ENCODE data around the gene SLC35D2.
A peak's percentile ranks its signal among the peaks of the same experiment; 100 is the strongest.

Gene SLC35D2

GRCh38 chr9:96399325-96399633 is 15.8 kb upstream of the SLC35D2 start:
- Histone ChIP-seq H3K27ac (ENCODE audit: low read depth in 2 of 2, low read length in 2 of 2) (peak overlapping the region in 1 of 2 donors; percentile 18), H3K9me3 (ENCODE audit: control insufficient read depth in 2 of 2, low read length in 2 of 2) (no peaks in the 10 kb centered on the region), H3K36me3 (ENCODE audit: control insufficient read depth in 2 of 2, insufficient read depth in 2 of 2, low read length in 2 of 2) (no peaks in the 10 kb centered on the region), H3K4me3 (ENCODE audit: low read length in 2 of 2) (no peak overlapping the region), H3K4me1 (ENCODE audit: control insufficient read depth in 2 of 2, insufficient read depth in 2 of 2, low read length in 2 of 2) (no peaks in the 10 kb centered on the region), H3K9ac (ENCODE audit: low read depth in 1 of 2, low read length in 2 of 2) (no peak overlapping the region), H3K27me3 (ENCODE audit: control insufficient read depth in 2 of 2, insufficient read depth in 2 of 2, low read length in 2 of 2) (no peaks in the 10 kb centered on the region)

GRCh38 chr9:96398582-96399324 is 15.2 kb upstream of the SLC35D2 start:
- peak overlapping the region in 1 of 2 donors; percentile 18 for H3K27ac ChIP-seq (ENCODE audit: low read depth in 2 of 2, low read length in 2 of 2)
- peak overlapping the region in 1 of 2 donors; percentile 17 for H3K9ac ChIP-seq (ENCODE audit: low read depth in 1 of 2, low read length in 2 of 2)
- no peaks in the 10 kb centered on the region for H3K4me1 ChIP-seq (ENCODE audit: control insufficient read depth in 2 of 2, insufficient read depth in 2 of 2, low read length in 2 of 2)
- H3K27me3 ChIP-seq (ENCODE audit: control insufficient read depth in 2 of 2, insufficient read depth in 2 of 2, low read length in 2 of 2), result no peaks in the 10 kb centered on the region
- H3K4me3 ChIP-seq (ENCODE audit: low read length in 2 of 2), result no peak overlapping the region
- H3K9me3 ChIP-seq (ENCODE audit: control insufficient read depth in 2 of 2, low read length in 2 of 2), result no peaks in the 10 kb centered on the region
- no peaks in the 10 kb centered on the region for H3K36me3 ChIP-seq (ENCODE audit: control insufficient read depth in 2 of 2, insufficient read depth in 2 of 2, low read length in 2 of 2)

GRCh38 chr9:96395964-96396363 is 12.5 kb upstream of the SLC35D2 start:
- H3K9ac ChIP-seq (ENCODE audit: low read depth in 1 of 2, low read length in 2 of 2), result no peak overlapping the region
- H3K4me1 ChIP-seq (ENCODE audit: control insufficient read depth in 2 of 2, insufficient read depth in 2 of 2, low read length in 2 of 2), result peaks cover 9 to 11% of the 10 kb centered on the region in 2 donors
- H3K4me3 ChIP-seq (ENCODE audit: low read length in 2 of 2), result no peak overlapping the region
- H3K9me3 ChIP-seq (ENCODE audit: control insufficient read depth in 2 of 2, low read length in 2 of 2), result no peaks in the 10 kb centered on the region
- H3K27me3 ChIP-seq (ENCODE audit: control insufficient read depth in 2 of 2, insufficient read depth in 2 of 2, low read length in 2 of 2), result no peaks in the 10 kb centered on the region
- no peaks in the 10 kb centered on the region for H3K36me3 ChIP-seq (ENCODE audit: control insufficient read depth in 2 of 2, insufficient read depth in 2 of 2, low read length in 2 of 2)
- H3K27ac ChIP-seq (ENCODE audit: low read depth in 2 of 2, low read length in 2 of 2), result no peak overlapping the region

- Histone ChIP-seq H3K36me3 (ENCODE audit: control insufficient read depth in 2 of 2, insufficient read depth in 2 of 2, low read length in 2 of 2) (no peaks in the 10 kb centered on the region), H3K27ac (ENCODE audit: low read depth in 2 of 2, low read length in 2 of 2) (no peak overlapping the region), H3K27me3 (ENCODE audit: control insufficient read depth in 2 of 2, insufficient read depth in 2 of 2, low read length in 2 of 2) (no peaks in the 10 kb centered on the region), H3K9ac (ENCODE audit: low read depth in 1 of 2, low read length in 2 of 2) (no peak overlapping the region), H3K4me3 (ENCODE audit: low read length in 2 of 2) (no peak overlapping the region), H3K9me3 (ENCODE audit: control insufficient read depth in 2 of 2, low read length in 2 of 2) (no peaks in the 10 kb centered on the region), H3K4me1 (ENCODE audit: control insufficient read depth in 2 of 2, insufficient read depth in 2 of 2, low read length in 2 of 2) (peaks cover 17 to 20% of the 10 kb centered on the region in 2 donors)
These were observed 11.5 kb upstream of the SLC35D2 start for GRCh38 chr9:96394832-96395496.

- Histone ChIP-seq H3K4me3 (ENCODE audit: low read length in 2 of 2) (no peak overlapping the region), H3K9me3 (ENCODE audit: control insufficient read depth in 2 of 2, low read length in 2 of 2) (no peaks in the 10 kb centered on the region), H3K27me3 (ENCODE audit: control insufficient read depth in 2 of 2, insufficient read depth in 2 of 2, low read length in 2 of 2) (no peaks in the 10 kb centered on the region), H3K36me3 (ENCODE audit: control insufficient read depth in 2 of 2, insufficient read depth in 2 of 2, low read length in 2 of 2) (no peaks in the 10 kb centered on the region), H3K4me1 (ENCODE audit: control insufficient read depth in 2 of 2, insufficient read depth in 2 of 2, low read length in 2 of 2) (peaks cover 17 to 20% of the 10 kb centered on the region in 2 donors), H3K9ac (ENCODE audit: low read depth in 1 of 2, low read length in 2 of 2) (no peak overlapping the region), H3K27ac (ENCODE audit: low read depth in 2 of 2, low read length in 2 of 2) (peak overlapping the region; percentile 86 to 93)
These were observed 8.8 kb upstream of the SLC35D2 start for GRCh38 chr9:96392263-96392662.

GRCh38 chr9:96391021-96391765 is 7.7 kb upstream of the SLC35D2 start:
- H3K4me3 ChIP-seq (ENCODE audit: low read length in 2 of 2), result peak overlapping the region; percentile 41 to 67
- peak overlapping the region; percentile 47 to 55 for H3K9ac ChIP-seq (ENCODE audit: low read depth in 1 of 2, low read length in 2 of 2)

GRCh38 chr9:96388144-96388543 is 4.6 kb upstream of the SLC35D2 start:
- H3K27me3 ChIP-seq (ENCODE audit: control insufficient read depth in 2 of 2, insufficient read depth in 2 of 2, low read length in 2 of 2), result no peaks in the 10 kb centered on the region
- H3K9me3 ChIP-seq (ENCODE audit: control insufficient read depth in 2 of 2, low read length in 2 of 2), result no peaks in the 10 kb centered on the region
- H3K27ac ChIP-seq (ENCODE audit: low read depth in 2 of 2, low read length in 2 of 2), result no peak overlapping the region
- no peaks in the 10 kb centered on the region for H3K36me3 ChIP-seq (ENCODE audit: control insufficient read depth in 2 of 2, insufficient read depth in 2 of 2, low read length in 2 of 2)
- H3K4me3 ChIP-seq (ENCODE audit: low read length in 2 of 2), result no peak overlapping the region
- peaks cover 23 to 31% of the 10 kb centered on the region in 2 donors for H3K4me1 ChIP-seq (ENCODE audit: control insufficient read depth in 2 of 2, insufficient read depth in 2 of 2, low read length in 2 of 2)
- no peak overlapping the region for H3K9ac ChIP-seq (ENCODE audit: low read depth in 1 of 2, low read length in 2 of 2)

More at GRCh38 chr9:96391021-96391765, 7.7 kb upstream of the SLC35D2 start:
- peaks cover 17 to 21% of the 10 kb centered on the region in 2 donors for H3K4me1 ChIP-seq (ENCODE audit: control insufficient read depth in 2 of 2, insufficient read depth in 2 of 2, low read length in 2 of 2)
- H3K9me3 ChIP-seq (ENCODE audit: control insufficient read depth in 2 of 2, low read length in 2 of 2), result no peaks in the 10 kb centered on the region
- H3K27ac ChIP-seq (ENCODE audit: low read depth in 2 of 2, low read length in 2 of 2), result peak overlapping the region; percentile 86 to 93
- no peaks in the 10 kb centered on the region for H3K36me3 ChIP-seq (ENCODE audit: control insufficient read depth in 2 of 2, insufficient read depth in 2 of 2, low read length in 2 of 2)
- no peaks in the 10 kb centered on the region for H3K27me3 ChIP-seq (ENCODE audit: control insufficient read depth in 2 of 2, insufficient read depth in 2 of 2, low read length in 2 of 2)

GRCh38 chr9:96386157-96386556 is 2.6 kb upstream of the SLC35D2 start:
- Histone ChIP-seq H3K4me3 (ENCODE audit: low read length in 2 of 2) (no peak overlapping the region), H3K4me1 (ENCODE audit: control insufficient read depth in 2 of 2, insufficient read depth in 2 of 2, low read length in 2 of 2) (peaks cover 23 to 31% of the 10 kb centered on the region in 2 donors), H3K27ac (ENCODE audit: low read depth in 2 of 2, low read length in 2 of 2) (no peak overlapping the region), H3K9me3 (ENCODE audit: control insufficient read depth in 2 of 2, low read length in 2 of 2) (no peaks in the 10 kb centered on the region), H3K9ac (ENCODE audit: low read depth in 1 of 2, low read length in 2 of 2) (no peak overlapping the region), H3K27me3 (ENCODE audit: control insufficient read depth in 2 of 2, insufficient read depth in 2 of 2, low read length in 2 of 2) (no peaks in the 10 kb centered on the region), H3K36me3 (ENCODE audit: control insufficient read depth in 2 of 2, insufficient read depth in 2 of 2, low read length in 2 of 2) (peaks cover 0 to 6% of the 10 kb centered on the region in 2 donors)

- Histone ChIP-seq H3K9me3 (ENCODE audit: control insufficient read depth in 2 of 2, low read length in 2 of 2) (no peaks in the 10 kb centered on the region), H3K27ac (ENCODE audit: low read depth in 2 of 2, low read length in 2 of 2) (peak overlapping the region; percentile 73 to 84), H3K4me1 (ENCODE audit: control insufficient read depth in 2 of 2, insufficient read depth in 2 of 2, low read length in 2 of 2) (peaks cover 15 to 24% of the 10 kb centered on the region in 2 donors)
These were observed 709 bp downstream of the SLC35D2 start for GRCh38 chr9:96382839-96383164.

GRCh38 chr9:96382175-96382574 is 1.3 kb downstream of the SLC35D2 start:
- Histone ChIP-seq H3K9me3 (ENCODE audit: control insufficient read depth in 2 of 2, low read length in 2 of 2) (no peaks in the 10 kb centered on the region), H3K27me3 (ENCODE audit: control insufficient read depth in 2 of 2, insufficient read depth in 2 of 2, low read length in 2 of 2) (no peaks in the 10 kb centered on the region), H3K36me3 (ENCODE audit: control insufficient read depth in 2 of 2, insufficient read depth in 2 of 2, low read length in 2 of 2) (peaks cover 6% of the 10 kb centered on the region in 2 donors), H3K27ac (ENCODE audit: low read depth in 2 of 2, low read length in 2 of 2) (no peak overlapping the region), H3K4me3 (ENCODE audit: low read length in 2 of 2) (peak overlapping the region; percentile 66 to 92), H3K4me1 (ENCODE audit: control insufficient read depth in 2 of 2, insufficient read depth in 2 of 2, low read length in 2 of 2) (peaks cover 21 to 30% of the 10 kb centered on the region in 2 donors), H3K9ac (ENCODE audit: low read depth in 1 of 2, low read length in 2 of 2) (peak overlapping the region; percentile 43 to 72)

More at GRCh38 chr9:96382839-96383164, 709 bp downstream of the SLC35D2 start:
- no peaks in the 10 kb centered on the region for H3K27me3 ChIP-seq (ENCODE audit: control insufficient read depth in 2 of 2, insufficient read depth in 2 of 2, low read length in 2 of 2)
- H3K36me3 ChIP-seq (ENCODE audit: control insufficient read depth in 2 of 2, insufficient read depth in 2 of 2, low read length in 2 of 2), result peaks cover 6% of the 10 kb centered on the region in 2 donors
- peak overlapping the region; percentile 72 to 85 for H3K9ac ChIP-seq (ENCODE audit: low read depth in 1 of 2, low read length in 2 of 2)
- peak overlapping the region; percentile 66 to 92 for H3K4me3 ChIP-seq (ENCODE audit: low read length in 2 of 2)

All from mucosa of rectum (tissue), 2 donors.